OCI-LY7 (cell line): ENCODE results near the gene IMPDH1. TPM values are rescaled to one million over a fixed set of nuclear protein-coding genes. Genes with fewer than 3 reads are reported as not detected.

Experiments used
- BruUV-seq: library from RNA; stranded (reverse); fragments of 400-500 nt; replicated peaks from 2 replicates; lab custom pipeline; 2021; lab: Mats Ljungman, UMichigan
- CTCF ChIA-PET: fragments of 300-600 bp; sonication (Branson Sonifier 250); formaldehyde crosslinking; loops from one replicate; lab custom pipeline; 2022; ENCODE audit warnings: antibody characterized with exemption; ENCODE audit not compliant: unreplicated experiment; lab: Charles Lee
- POLR2A ChIA-PET: fragments of 300-600 bp; sonication (Branson Sonifier 250); formaldehyde crosslinking; loops from one replicate; lab custom pipeline; 2022; ENCODE audit warnings: antibody characterized with exemption; lab: Charles Lee
- DNase-seq: peaks from one replicate; pipeline ENCODE4 v3.0.0-alpha.2; 2015; ENCODE audit warnings: low spot score
- H2AFZ ChIP-seq: fragments of 200-600 bp; sonication (generic), shearing (Covaris generic); 2 replicates; pipeline ENCODE4 v1.6.1; 2014; ENCODE audit warnings: mild to moderate bottlenecking, antibody characterized with exemption, low read length, moderate library complexity
- H3K27ac ChIP-seq: fragments of 200-600 bp; sonication (generic); 2 replicates; pipeline ENCODE4 v1.5.1; 2014; ENCODE audit warnings: mixed run types, low read depth, mild to moderate bottlenecking, moderate library complexity, low read length, inconsistent platforms; ENCODE audit not compliant: poor library complexity, severe bottlenecking
- H3K36me3 ChIP-seq: fragments of 200-600 bp; sonication (generic); 2 replicates; pipeline ENCODE4 v1.6.1; 2014; ENCODE audit warnings: mild to moderate bottlenecking, antibody characterized with exemption, low read length, moderate library complexity, mixed read lengths; ENCODE audit not compliant: insufficient read depth
- H3K4me1 ChIP-seq: fragments of 200-600 bp; sonication (generic); 2 replicates; pipeline ENCODE4 v1.5.1; 2014; ENCODE audit warnings: mild to moderate bottlenecking, low read length; ENCODE audit not compliant: insufficient read depth, poor library complexity, severe bottlenecking
- H3K4me2 ChIP-seq: fragments of 200-600 bp; sonication (generic); 2 replicates; pipeline ENCODE4 v1.6.1; 2014; ENCODE audit warnings: mild to moderate bottlenecking, low read length
- H3K4me3 ChIP-seq: fragments of 200-600 bp; sonication (generic); 2 replicates; pipeline ENCODE4 v1.5.1; 2014; ENCODE audit warnings: mild to moderate bottlenecking, low read depth, low read length; ENCODE audit not compliant: poor library complexity, severe bottlenecking
- H3K79me2 ChIP-seq: fragments of 200-600 bp; sonication (generic); 2 replicates; pipeline ENCODE4 v1.6.1; 2016; ENCODE audit warnings: low read depth, mild to moderate bottlenecking, low read length, moderate library complexity, mixed read lengths; ENCODE audit not compliant: insufficient read depth
- H3K9me2 ChIP-seq: fragments of 200-600 bp; sonication (generic); 2 replicates; pipeline ENCODE4 v1.6.1; 2016; ENCODE audit warnings: mild to moderate bottlenecking, low read length, mixed read lengths; ENCODE audit not compliant: insufficient read depth
- H3K9me3 ChIP-seq: fragments of 200-600 bp; sonication (generic); 2 replicates; pipeline ENCODE4 v1.6.1; 2014; ENCODE audit warnings: mild to moderate bottlenecking, mixed run types, low read length, mixed read lengths
- H4K20me1 ChIP-seq: fragments of 200-600 bp; sonication (generic); 2 replicates; pipeline ENCODE4 v1.6.1; 2014; ENCODE audit warnings: mild to moderate bottlenecking, antibody characterized with exemption, low read length, moderate library complexity, mixed read lengths; ENCODE audit not compliant: insufficient read depth
- EZH2phosphoT487 ChIP-seq: fragments of 200-600 bp; sonication (generic); IDR thresholded peaks from 2 replicates; pipeline ENCODE4 v1.6.1; 2018; ENCODE audit warnings: low read depth, borderline replicate concordance, mild to moderate bottlenecking, mixed run types, antibody characterized with exemption, low read length, moderate library complexity, mixed read lengths
- intact Hi-C: fragments of 100-400 bp; cut with micrococcal nuclease; formaldehyde crosslinking; loops from one replicate; pipeline ENCODE4 v1.10.0; 2022; ENCODE audit not compliant: unreplicated experiment
- total RNA-seq, 2 experiments: library from RNA; depleted of rRNA in 1 of 2; stranded (reverse); fragments of >200 nt in 1 of 2; shearing (Covaris generic) in 1 of 2; gene quantifications; 2 replicates each; pipeline ENCODE4 v1.2.3, GENCODE V29; 2014 to 2022
- TF ChIP-seq, protein P1 (sequence below): fragments of 200-600 bp; sonication (generic); conservative IDR thresholded peaks from 2 replicates; pipeline ENCODE4 v1.5.1; 2014; ENCODE audit warnings: mild to moderate bottlenecking, antibody characterized with exemption, low read length, moderate library complexity, mixed read lengths

IMPDH1 gene
- total RNA-seq, 2 experiments from 2014 or later, result 26.6 to 50.5 TPM

DNA sequence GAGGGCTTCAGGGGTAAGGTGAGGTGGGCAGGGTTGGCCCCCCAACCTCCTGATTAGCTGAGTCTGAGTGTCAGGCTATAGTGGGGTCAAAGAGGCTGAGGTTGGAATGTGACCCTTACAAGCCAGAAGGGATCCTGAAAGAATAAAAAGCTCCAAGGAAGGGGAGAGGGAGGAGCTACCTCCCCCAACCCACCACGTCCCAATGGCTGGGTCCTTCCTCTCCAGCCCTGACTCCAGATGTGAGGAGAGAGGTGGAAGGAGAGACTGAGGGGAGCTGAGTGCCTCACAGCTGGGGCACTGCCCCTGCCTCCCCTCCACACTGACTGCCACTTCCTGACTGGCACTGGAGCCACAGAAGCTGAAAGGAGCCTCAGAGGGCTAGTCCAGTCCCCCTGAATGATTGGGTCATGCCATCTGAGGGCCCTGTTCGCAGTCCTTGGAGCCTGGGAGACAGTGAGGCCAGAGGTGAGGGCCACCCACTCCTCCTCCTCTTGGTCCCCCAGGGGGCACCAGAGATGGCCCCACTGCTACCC, 20.6 kb downstream of the IMPDH1 start:
- no peak for DNase-seq
- intact Hi-C loops, result no loop called here
- POLR2A ChIA-PET, result no interaction called here
- no peak for TF ChIP-seq EZH2phosphoT487
- TF ChIP-seq, protein P1, sequence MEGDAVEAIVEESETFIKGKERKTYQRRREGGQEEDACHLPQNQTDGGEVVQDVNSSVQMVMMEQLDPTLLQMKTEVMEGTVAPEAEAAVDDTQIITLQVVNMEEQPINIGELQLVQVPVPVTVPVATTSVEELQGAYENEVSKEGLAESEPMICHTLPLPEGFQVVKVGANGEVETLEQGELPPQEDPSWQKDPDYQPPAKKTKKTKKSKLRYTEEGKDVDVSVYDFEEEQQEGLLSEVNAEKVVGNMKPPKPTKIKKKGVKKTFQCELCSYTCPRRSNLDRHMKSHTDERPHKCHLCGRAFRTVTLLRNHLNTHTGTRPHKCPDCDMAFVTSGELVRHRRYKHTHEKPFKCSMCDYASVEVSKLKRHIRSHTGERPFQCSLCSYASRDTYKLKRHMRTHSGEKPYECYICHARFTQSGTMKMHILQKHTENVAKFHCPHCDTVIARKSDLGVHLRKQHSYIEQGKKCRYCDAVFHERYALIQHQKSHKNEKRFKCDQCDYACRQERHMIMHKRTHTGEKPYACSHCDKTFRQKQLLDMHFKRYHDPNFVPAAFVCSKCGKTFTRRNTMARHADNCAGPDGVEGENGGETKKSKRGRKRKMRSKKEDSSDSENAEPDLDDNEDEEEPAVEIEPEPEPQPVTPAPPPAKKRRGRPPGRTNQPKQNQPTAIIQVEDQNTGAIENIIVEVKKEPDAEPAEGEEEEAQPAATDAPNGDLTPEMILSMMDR, result no peak
- Histone ChIP-seq H3K9me2 (no peaks in the 10 kb centered on the region), H3K4me2 (no peak overlapping the region), H2AFZ (no peak overlapping the region), H3K79me2 (no peaks in the 10 kb centered on the region), H3K9me3 (no peaks in the 10 kb centered on the region), H3K4me3 (no peak overlapping the region), H3K36me3 (0 out of 2 replicates have a peak, but pooled peaks cover 5% of the 10 kb centered on the region), H3K27ac (no peak overlapping the region), H3K4me1 (no peaks in the 10 kb centered on the region), H4K20me1 (no peaks in the 10 kb centered on the region)
- no TSS peak for BruUV-seq
- CTCF ChIA-PET, result interaction anchor here (1.1 kb wide), 1 partner anchor 42 kb away, joined by 4 read pairs; no protein-coding TSS in a partner anchor

DNA sequence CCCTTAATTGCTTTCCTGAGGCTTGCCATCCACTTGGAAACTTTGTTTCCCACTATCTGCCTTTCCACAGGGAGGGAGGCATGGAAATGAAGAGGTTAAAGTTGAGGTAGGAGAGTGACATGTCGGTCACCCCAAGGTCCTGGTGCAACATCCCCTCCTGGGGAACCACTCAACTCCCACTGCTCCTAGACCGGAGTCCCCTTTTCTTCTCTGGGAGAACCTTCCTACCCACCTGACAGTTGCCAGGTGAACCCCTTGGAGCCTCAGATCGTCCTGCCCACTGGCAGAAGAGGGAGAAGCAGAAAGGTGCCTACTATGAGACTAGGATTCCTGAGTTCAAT, 21.7 kb downstream of the IMPDH1 start:
- no peak overlapping the region for H3K4me3 ChIP-seq
- ChIA-PET POLR2A (no interaction called here), CTCF (interaction anchor here (0.9 to 2.8 kb wide), 3 partner anchors 11 to 44 kb away, joined by 3 to 18 read pairs (median 8); no protein-coding TSS in a partner anchor)
- H3K4me2 ChIP-seq, result no peak overlapping the region
- TF ChIP-seq, protein P1, result no peak
- TF ChIP-seq EZH2phosphoT487, result no peak
- no peak overlapping the region for H3K27ac ChIP-seq
- H3K36me3 ChIP-seq, result no peaks in the 10 kb centered on the region
- DNase-seq, result no peak
- H2AFZ ChIP-seq, result no peak overlapping the region
- H3K9me3 ChIP-seq, result no peaks in the 10 kb centered on the region
- no peaks in the 10 kb centered on the region for H3K79me2 ChIP-seq
- no TSS peak for BruUV-seq
- no peaks in the 10 kb centered on the region for H4K20me1 ChIP-seq
- intact Hi-C loops, result no loop called here
- H3K9me2 ChIP-seq, result no peaks in the 10 kb centered on the region
- H3K4me1 ChIP-seq, result no peaks in the 10 kb centered on the region
